GM19463 (cell line): ENCODE results near the gene CCDC88C.
A peak's percentile ranks its signal among the peaks of the same experiment; 100 is the strongest.
"Not testable (repeated sequence)": the region's sequence is repeated elsewhere in the genome, so short reads cannot be mapped to it uniquely, and the experiment has no call there.

Source experiments
- ATAC-seq: cut with Tn5 transposase; IDR thresholded peaks from one replicate; pipeline ENCODE4 v1.9.1; 2021; ENCODE audit warnings: mild to moderate bottlenecking, moderate library complexity; ENCODE audit not compliant: unreplicated experiment

The CCDC88C gene

GRCh38 chr14:91418387-91419043 lies 895 bp upstream of the CCDC88C start:
- ATAC-seq = no peak

- peak; percentile 25 for ATAC-seq
Observed at GRCh38 chr14:91417983-91418386, 365 bp upstream of the CCDC88C start.

- no peak for ATAC-seq
Observed at GRCh38 chr14:91416744-91417119, 888 bp downstream of the CCDC88C start.

GRCh38 chr14:91415794-91416743 lies 1.6 kb downstream of the CCDC88C start:
- peak; percentile 47 for ATAC-seq

- no peak for ATAC-seq
Observed at GRCh38 chr14:91414475-91414833, 3.2 kb downstream of the CCDC88C start.

GRCh38 chr14:91413547-91414474 lies 3.8 kb downstream of the CCDC88C start:
- no peak for ATAC-seq

- ATAC-seq = no peak
Observed at GRCh38 chr14:91412939-91413338, 4.7 kb downstream of the CCDC88C start.

GRCh38 chr14:91410771-91411536 lies 6.7 kb downstream of the CCDC88C start:
- ATAC-seq = peak; percentile 60

GRCh38 chr14:91409928-91410718 lies 7.5 kb downstream of the CCDC88C start:
- ATAC-seq = peak; percentile 12

GRCh38 chr14:91409240-91409639 lies 8.4 kb downstream of the CCDC88C start:
- ATAC-seq = not testable (repeated sequence)

GRCh38 chr14:91406982-91407381 lies 10.6 kb downstream of the CCDC88C start:
- no peak for ATAC-seq

- no peak for ATAC-seq
Observed at GRCh38 chr14:91406451-91406850, 11.2 kb downstream of the CCDC88C start.

- no peak for ATAC-seq
Observed at GRCh38 chr14:91405724-91406435, 11.7 kb downstream of the CCDC88C start.

- no peak for ATAC-seq
Observed at GRCh38 chr14:91405241-91405721, 12.3 kb downstream of the CCDC88C start.

- ATAC-seq = no peak
Observed at GRCh38 chr14:91402771-91403600, 14.6 kb downstream of the CCDC88C start.

- no peak for ATAC-seq
Observed at GRCh38 chr14:91402348-91402747, 15.3 kb downstream of the CCDC88C start.

- ATAC-seq = no peak
Observed at GRCh38 chr14:91401751-91402150, 15.9 kb downstream of the CCDC88C start.

- no peak for ATAC-seq
Observed at GRCh38 chr14:91400696-91401095, 16.9 kb downstream of the CCDC88C start.
